GM21528 (cell line): ENCODE results near the gene HMG20A.

ENCODE experiments used
- ATAC-seq: cut with Tn5 transposase; IDR thresholded peaks from one replicate; pipeline ENCODE4 v1.9.1; 2021; ENCODE audit warnings: mild to moderate bottlenecking, moderate library complexity; ENCODE audit not compliant: unreplicated experiment, low FRiP score

HMG20A gene

GRCh38 chr15:77513226-77513625 is 92.5 kb downstream of the HMG20A start:
- ATAC-seq: no peak

DNA sequence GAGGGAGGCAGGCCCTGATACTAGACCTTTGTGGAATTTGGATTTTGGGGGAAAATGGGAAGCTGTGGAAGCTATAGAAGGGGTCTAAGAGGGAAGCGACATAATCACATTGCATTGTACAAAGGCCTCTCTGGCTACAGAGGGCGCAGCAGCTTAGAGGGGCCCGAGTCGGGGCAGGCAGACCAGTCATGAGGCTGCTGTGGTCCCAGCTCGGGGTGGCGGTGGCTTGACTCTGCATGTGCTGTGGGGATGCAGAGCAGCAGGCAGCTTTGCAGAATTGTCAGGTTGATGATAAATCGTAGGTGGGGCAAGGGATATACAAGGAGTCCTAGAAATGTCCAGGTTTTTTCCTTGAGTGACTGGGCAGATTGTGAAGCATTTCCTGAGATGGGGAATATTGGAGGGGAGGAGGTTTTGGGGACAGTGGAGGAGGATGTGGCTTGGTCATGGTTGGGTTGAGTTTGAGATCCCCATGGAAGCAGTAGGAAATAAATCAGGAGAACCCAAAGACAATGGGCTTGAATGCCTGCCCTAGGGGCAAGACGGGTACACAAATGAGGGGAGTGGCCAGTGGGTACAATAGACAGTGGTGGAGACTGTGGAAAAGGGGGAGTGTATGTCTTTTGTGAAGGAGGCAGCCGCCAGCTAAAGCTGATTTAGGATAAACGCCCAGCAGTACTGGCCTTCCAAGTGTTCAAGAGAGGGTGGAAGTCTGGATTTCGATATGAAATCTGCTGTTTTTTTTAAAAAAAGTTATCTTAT is 94.1 kb downstream of the HMG20A start:
- ATAC-seq: no peak

- no peak for ATAC-seq
These were observed 94.9 kb downstream of the HMG20A start for GRCh38 chr15:77515613-77516012.

DNA sequence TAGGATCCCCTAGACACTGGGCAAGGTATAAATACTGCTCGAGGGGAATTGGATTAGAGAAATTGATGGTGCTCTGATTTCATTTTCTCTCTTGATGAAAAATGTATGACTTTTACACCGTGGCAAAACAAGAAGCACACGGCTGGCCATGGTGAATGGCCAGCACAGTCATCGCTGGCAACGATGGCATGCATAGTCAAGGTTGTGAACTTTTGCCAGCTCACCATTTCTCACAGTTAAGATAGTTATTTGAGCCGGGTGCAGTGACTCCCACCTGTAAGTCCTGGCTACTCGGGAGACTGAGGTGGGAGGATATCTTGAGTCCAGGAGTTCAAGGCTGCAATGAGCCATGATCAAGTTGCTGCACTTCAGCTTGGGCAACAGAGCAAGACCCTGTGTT is 95.4 kb downstream of the HMG20A start:
- no peak for ATAC-seq

DNA sequence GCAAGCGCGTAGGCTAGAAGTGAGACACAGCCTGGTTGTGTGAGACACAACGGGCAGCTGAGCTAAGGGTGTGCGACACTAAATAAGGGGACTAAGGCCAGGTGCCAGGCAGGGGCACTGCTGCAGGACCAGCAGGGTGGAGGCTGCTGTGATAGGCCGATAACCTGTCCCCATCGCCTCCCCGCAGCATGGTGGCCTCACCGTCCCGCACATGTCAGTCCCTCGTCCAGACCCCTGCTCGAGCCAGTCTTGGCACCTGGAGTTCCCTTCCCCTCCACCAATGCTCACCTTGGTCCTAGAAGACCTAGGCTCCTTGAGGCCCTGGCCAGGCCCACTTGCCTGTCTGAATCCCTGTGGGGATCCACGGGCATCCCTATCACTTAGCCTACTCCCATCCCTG is 96.1 kb downstream of the HMG20A start:
- no peak for ATAC-seq

- no peak for ATAC-seq
These were observed 96.9 kb downstream of the HMG20A start for GRCh38 chr15:77517579-77517978.

- no peak for ATAC-seq
These were observed 97.8 kb downstream of the HMG20A start for GRCh38 chr15:77518458-77518857.

GRCh38 chr15:77519540-77519939 is 98.9 kb downstream of the HMG20A start:
- no peak for ATAC-seq

DNA sequence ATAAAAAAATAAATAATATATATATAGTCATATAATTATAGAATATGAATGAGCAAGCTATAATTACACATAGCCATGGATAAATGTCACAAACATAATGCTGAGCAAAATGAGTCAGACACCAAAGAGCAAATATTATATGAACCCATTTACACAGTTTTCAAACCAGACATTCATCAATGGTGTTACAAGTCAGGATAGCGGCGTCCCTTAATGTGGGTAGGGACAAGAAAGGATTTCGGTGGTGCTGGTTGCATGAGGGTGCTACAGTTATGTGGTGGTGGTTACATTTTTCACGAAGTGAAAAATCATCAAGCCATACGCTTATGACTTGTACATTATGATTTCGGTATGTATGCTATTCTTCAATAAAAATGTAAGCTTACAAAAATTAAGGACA is 100.5 kb downstream of the HMG20A start:
- no peak for ATAC-seq

DNA sequence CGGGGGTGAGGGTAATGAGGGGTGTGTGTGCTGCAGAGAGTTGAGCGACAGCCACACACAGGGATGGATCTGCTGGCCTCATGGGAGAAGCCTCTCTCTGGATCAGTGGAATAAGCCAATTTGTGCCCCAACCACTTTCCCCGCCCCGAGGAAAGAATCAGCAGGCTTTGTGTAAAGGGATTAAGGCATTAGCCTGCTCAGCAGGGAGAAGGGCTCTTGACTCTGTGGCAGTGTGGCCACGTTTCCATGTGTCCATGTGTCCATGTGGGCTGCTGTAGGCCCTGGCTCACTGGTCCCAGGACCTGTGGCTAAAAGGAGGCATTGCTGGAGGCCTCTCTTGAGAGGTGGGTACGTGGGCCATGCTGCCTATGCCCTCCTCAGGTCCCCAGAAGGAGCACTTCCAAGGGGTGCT is 104.7 kb downstream of the HMG20A start:
- ATAC-seq: no peak

DNA sequence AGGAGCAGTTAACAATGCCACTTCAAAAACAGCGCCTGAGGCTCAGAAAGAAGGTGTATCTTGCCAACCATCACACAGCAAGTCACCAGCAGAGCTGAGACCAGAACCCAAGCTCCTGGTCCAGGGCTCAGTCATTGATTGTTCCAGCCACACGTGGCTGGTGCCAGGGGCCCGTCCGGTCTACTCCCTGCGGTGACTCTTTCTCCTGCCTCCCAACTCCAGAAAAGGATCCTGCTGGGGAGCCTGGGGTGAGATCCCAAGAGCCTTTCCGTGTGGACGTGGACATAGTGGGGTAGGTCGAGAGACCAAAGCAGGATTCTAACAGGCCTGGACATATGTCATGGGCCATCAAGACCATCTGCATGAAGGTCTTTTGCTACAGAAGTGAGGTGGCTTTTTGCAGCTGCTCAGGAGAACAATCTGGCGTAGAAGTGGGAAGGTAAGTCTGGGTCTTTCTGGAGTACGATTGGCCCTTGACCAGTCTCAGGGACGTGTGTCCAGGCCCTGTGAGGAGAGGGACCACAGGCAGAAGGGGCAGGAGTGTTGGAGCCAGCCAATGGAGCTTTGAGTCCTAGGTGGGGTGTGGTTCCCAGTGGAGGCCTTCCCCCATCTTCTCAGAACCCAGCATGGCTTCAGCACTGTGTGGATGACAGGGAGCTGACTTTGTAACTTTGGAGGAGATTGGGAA is 105.4 kb downstream of the HMG20A start:
- no peak for ATAC-seq

DNA sequence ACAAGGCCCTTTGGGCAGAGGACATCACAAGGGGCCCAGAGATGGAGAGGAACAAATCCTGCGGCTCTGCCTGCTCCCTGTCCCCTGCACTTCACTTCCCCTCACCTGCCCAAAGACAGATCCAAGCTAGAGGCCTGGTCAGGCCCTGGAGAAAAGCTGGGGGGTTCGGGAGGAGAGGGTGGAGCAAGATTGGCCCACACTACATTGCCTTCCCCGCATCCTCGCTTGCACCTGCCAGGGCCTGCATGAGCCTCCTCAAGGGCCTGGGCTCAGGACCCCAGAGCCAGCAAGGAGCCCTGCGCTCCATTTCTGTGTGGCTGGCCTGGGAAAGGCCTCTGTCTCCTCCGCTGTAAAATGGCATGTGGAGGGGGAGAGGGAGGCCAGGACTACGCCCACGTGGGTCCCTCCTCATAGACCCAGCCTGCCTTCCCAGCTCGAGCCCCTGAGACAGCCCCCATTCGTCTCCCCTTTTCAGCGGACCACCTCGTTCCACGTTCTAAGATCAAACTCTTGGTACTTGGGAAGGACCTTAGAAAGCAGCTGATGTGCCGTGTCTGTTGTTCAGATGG is 106.0 kb downstream of the HMG20A start:
- ATAC-seq: no peak

DNA sequence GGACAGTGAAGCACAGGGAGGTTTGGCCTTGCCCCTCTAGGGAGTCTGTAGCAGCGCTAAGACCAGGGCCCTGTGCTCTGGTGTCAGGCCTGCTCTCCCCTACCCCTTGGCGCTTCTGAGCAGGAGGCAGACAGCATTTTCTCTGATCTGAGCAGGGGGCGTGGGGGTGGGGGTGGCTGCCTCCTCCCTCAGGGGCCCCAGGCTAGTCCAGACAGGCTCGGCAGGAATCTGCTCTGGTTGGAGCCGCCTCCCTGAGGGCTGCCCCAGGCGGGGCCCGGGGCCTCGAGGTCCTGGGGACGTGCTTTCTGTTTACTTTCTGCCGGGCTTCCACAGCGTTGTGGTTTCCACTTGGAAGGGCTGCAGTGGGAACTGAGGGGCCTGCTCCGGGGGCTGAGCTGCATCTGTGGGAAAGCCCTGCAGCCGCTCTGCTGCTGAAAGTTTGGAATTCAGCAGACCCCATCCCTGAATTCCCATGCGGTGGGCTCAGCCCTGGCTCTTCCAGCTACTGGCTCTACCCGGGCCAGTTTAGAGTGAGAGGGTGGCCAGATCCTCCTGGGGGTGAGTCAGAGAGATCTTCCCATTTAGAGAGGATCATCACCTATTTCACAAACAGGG is 106.6 kb downstream of the HMG20A start:
- ATAC-seq: no peak

DNA sequence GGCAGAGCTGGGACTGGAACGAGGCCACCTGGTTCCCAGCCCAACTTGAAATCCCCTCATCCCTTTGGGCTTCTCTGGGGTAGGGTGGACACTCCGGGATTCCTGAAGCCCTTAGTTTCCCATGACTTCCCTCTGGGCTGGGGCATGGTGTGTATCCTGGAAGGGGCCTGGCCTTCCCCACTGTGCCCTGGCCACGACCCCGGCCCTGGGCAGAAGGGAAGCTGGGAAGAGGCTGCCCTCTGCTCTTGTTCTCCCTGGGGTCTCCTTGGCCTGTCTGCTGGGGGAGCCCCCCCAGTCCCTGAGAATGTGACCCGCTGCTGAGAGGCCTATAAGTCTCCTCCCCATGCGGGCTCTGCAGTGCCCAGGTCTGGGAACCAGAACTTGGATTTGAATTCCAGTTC is 107.1 kb downstream of the HMG20A start:
- ATAC-seq: no peak

DNA sequence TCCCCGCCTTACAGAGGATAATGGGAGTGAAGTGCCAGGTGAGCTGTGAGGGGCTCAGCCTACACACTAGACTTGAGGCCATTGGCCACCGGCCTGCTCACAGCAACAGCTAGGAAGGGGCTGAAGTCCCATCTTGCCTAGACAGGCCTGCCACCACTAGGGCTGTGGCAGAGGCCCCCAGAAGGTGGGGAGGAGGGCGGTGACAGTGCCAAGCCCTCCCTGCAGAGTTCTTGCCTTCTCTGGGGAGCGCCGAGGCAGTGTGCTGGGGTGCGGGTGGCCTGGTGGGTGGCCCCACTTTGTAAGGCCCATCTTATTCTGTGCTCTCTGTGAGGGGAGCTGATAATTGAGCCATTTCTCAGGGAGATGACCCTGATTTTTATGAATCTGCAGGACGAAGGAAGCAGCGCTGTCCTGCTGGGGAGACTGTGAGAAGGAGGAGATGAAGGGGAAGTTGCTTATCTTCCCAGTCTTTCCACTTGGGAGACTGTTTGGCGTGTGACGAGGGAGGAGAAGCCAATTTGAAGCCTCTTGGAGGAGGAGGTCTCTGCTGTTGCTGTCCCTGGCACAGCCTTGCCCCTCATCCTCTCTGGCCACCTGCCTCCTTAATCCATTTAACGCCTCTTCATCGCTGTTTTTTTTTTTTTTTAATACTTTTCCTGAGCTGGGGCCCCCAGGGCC is 107.7 kb downstream of the HMG20A start:
- ATAC-seq: no peak

DNA sequence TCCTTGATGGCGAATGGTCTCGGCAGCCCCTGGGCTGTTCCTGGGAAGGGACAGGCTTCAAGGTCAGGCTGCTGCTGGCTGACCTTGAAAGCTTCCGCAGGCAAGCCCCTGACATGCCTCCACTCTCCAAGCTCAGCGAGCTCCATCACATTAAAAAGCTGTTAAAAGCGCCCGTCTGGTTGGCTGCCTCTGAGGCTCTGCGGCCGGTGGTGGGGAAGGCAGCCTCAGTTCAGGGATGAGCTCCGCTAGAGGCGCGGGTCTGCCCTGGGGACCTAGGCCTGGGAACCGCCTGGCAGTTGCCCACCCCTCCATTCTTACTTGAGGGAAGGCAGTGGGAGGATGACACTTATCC is 108.3 kb downstream of the HMG20A start:
- no peak for ATAC-seq

- no peak for ATAC-seq
These were observed 108.9 kb downstream of the HMG20A start for GRCh38 chr15:77529394-77530159.

DNA sequence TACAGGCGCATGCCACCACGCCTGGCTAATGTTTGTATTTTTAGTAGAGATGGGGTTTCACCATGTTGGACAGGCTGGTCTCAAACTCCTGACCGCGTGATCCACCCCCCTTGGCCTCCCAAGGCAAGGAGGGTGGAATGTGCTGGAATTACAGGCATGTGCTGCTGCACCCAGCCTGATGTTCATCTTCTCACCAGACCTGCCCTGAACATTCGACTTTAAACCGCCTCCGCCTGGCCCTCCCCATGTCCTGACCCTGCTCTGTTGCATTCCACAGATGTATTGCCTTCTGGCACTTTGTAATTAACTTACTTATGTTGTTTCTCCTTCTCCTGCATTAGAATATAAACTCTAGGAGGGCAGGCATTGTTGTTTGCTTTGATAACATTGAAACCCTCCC is 109.9 kb downstream of the HMG20A start:
- ATAC-seq: no peak

DNA sequence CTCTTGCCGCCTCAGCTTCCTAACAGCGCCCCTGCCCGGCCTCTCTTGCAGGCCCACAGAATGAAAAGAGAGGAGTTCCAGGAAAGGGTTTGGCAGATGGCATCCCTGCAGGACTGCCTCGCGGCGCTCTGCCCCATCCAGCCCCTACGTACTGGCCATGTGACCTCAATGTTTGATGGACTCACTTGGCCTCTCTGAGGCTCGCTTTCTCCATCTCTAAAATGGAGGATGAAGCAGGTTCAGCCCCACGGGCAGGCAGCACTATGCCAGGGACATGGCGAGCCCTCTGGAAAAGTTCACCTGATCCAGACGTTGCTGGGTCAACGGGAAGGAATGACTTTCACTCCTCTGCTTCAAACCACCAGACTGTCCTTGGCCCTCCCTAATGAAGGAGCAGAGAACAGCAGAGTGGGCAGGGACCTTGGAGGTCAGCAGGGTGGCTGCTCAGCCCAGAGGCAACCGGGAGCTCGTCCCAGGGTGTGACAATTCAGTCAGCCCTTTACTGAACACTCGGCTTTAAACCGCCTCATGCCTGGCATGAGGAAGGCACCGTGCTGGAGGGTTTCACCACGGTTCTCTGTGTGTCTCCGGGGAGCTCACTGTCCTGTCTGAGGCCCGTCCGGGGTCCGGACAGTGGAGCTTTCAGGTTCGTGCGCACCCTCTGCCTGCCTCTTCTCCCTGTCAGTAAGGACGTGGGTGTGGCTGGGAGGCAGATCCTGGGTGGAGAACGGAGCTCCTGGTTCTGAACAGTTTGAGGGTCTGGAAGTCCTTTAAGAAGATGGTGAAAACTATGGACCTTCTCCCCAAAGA is 110.7 kb downstream of the HMG20A start:
- ATAC-seq: no peak
